Body of pancreas (tissue), 2 donors: ENCODE data around the gene CRYBB3. TPM values are rescaled to one million over a fixed set of nuclear protein-coding genes. Genes with fewer than 3 reads are reported as not detected.

Experiments used
- small RNA-seq: library from RNA; depleted of rRNA; stranded (forward); fragments of <200 nt; gene quantifications from one replicate; pipeline ENCODE3, GENCODE V24; 2016
- total RNA-seq, 2 donors: library from RNA; depleted of rRNA; stranded (reverse); fragments of >200 nt; gene quantifications; one replicate each; pipeline ENCODE4 v1.1.0, GENCODE V29; 2016

Gene CRYBB3
- total RNA-seq, 2 donors from 2014 or later: not detected

Small RNA genes within 50 kb of the gene (small RNA-seq; reads per million reads assigned to genes)
- not detected for gene Z99916.2

Other genes with a start within 250 kb of the CRYBB3 start
- gene KIAA1671, start 247.1 kb upstream of the CRYBB3 start, total RNA-seq: 10 to 100 TPM; 24.9 to 79.8 TPM
- not detected for gene CRYBB2, start 19.8 kb downstream of the CRYBB3 start, total RNA-seq